Spleen (tissue), 11 donors: ENCODE data around the gene BMP6. TPM values are rescaled to one million over a fixed set of nuclear protein-coding genes. Genes with fewer than 3 reads are reported as not detected.

Experiments
- DNase-seq: peaks from one replicate; pipeline ENCODE4 v3.0.0-alpha.2; 2020
- H3K27ac ChIP-seq, 8 donors: fragments of 200-600 bp; sonication (generic) in 7 of 8; 1 replicate in 4 of 8; 2 replicates in 4 of 8; pipeline versions ENCODE4 v1.5.0 to v1.8.0; 2016 to 2021; ENCODE audit warnings: inconsistent platforms in 4 of 8, mild to moderate bottlenecking in 4 of 8, moderate library complexity in 1 of 8
- H3K27me3 ChIP-seq, 7 donors: fragments of 200-600 bp; sonication (generic) in 6 of 7; replicated peaks in 1 of 7; 1 replicate in 4 of 7; 2 replicates in 3 of 7; pipeline versions ENCODE4 v1.5.0 to v1.8.0; 2016 to 2021; ENCODE audit warnings: inconsistent platforms in 3 of 7, mild to moderate bottlenecking in 1 of 7
- H3K36me3 ChIP-seq, 6 donors: fragments of 200-600 bp; sonication (generic) in 5 of 6; 1 replicate in 4 of 6; 2 replicates in 2 of 6; pipeline versions ENCODE4 v1.5.0 to v1.8.0; 2016 to 2021; ENCODE audit warnings: inconsistent platforms in 2 of 6
- H3K4me1 ChIP-seq, 6 donors: fragments of 200-600 bp; sonication (generic) in 5 of 6; 1 replicate in 3 of 6; 2 replicates in 3 of 6; pipeline versions ENCODE4 v1.5.0 to v1.8.0; 2016 to 2021; ENCODE audit warnings: inconsistent platforms in 3 of 6
- H3K4me3 ChIP-seq, 8 donors: fragments of 200-600 bp; sonication (generic) in 7 of 8; 1 replicate in 4 of 8; 2 replicates in 4 of 8; pipeline versions ENCODE4 v1.5.0 to v1.8.0; 2016 to 2021; ENCODE audit warnings: inconsistent platforms in 4 of 8, mild to moderate bottlenecking in 4 of 8, moderate library complexity in 2 of 8
- H3K9me3 ChIP-seq, 8 donors: fragments of 200-600 bp; sonication (generic) in 7 of 8; 1 replicate in 4 of 8; 2 replicates in 4 of 8; pipeline versions ENCODE4 v1.5.0 to v1.8.0; 2016 to 2021; ENCODE audit warnings: inconsistent platforms in 4 of 8
- CTCF ChIP-seq, 11 experiments: fragments of 200-600 bp in 7 of 11; fragments of 450-650 bp in 4 of 11; sonication (generic) in 4 of 11; IDR thresholded peaks in 8 of 11; conservative IDR thresholded peaks in 3 of 11; 1 replicate in 7 of 11; 2 replicates in 4 of 11; pipeline versions ENCODE4 v1.4.0 to v1.8.0; 2016 to 2021; ENCODE audit warnings: antibody characterized with exemption in 11 of 11, inconsistent platforms in 4 of 11, mild to moderate bottlenecking in 1 of 11
- POLR2A ChIP-seq, 3 donors: fragments of 450-650 bp; IDR thresholded peaks; one replicate each; pipeline ENCODE4 v1.5.1; 2017; ENCODE audit warnings: antibody characterized with exemption in 3 of 3, mild to moderate bottlenecking in 1 of 3
- POLR2AphosphoS5 ChIP-seq, 3 donors: sonication (generic); formaldehyde crosslinking; IDR thresholded peaks; one replicate each; pipeline ENCODE4 v1.5.1; 2017; ENCODE audit warnings: antibody characterized with exemption in 3 of 3
- WGBS, 5 donors: extraction: QIAGEN DNeasy Blood & Tissue Kit in 3 of 5; methylation state at CpG; one replicate each; pipeline versions ENCODE4 v1.1.5 to v1.1.7; 2013 to 2018; 5-methylcytosine and 5-hydroxymethylcytosine counted together
- intact Hi-C: fragments of 100-400 bp; cut with DNase I; formaldehyde crosslinking; loops from one replicate; pipeline ENCODE4 v1.15.0; 2023; ENCODE audit warnings: low total_unique reads
- polyA plus RNA-seq, 3 donors: library from polyadenylated mRNA; stranded (reverse); fragments of 200-250 nt; gene quantifications; one replicate each; pipeline ENCODE4 v1.2.1, GENCODE V29; 2013
- total RNA-seq, 7 donors: library from RNA; depleted of rRNA in 3 of 7; stranded (reverse); fragments of >200 nt in 3 of 7; fragmentation: NEBNext Ultra II Directional in 4 of 7; extraction: Animal tissue kit (Norgen Biotek cat#: 25700) in 4 of 7; gene quantifications; one replicate each; pipeline versions ENCODE4 v1.1.0 to v1.2.1, GENCODE V29; 2016 to 2021
- donor health status: healthy with polysubstance abuse.
- donor health status: DM: no; HTN: no; CAD: no; lungs with moderate emphysema.
- donor health status: DM: no; HTN: no; CAD: no.
- donor health status: Bipolar disorder and iron deficiency.
- donor health status: healthy.
- donor health status: DM: no; HTN: no; CAD: no.
- donor health status: DM: yes; HTN: yes; CAD: no.

Gene BMP6
- total and polyA plus RNA-seq, 10 donors, result 0.58 to 6.9 (median 4.8) TPM

GRCh38 chr6:7770111-7770510 lies 44.2 kb downstream of the BMP6 start:
- H3K27me3 ChIP-seq, result peaks cover 0 to 9% (median 0%) of the 10 kb centered on the region in 7 donors
- H3K36me3 ChIP-seq, result no peaks in the 10 kb centered on the region
- no peaks in the 10 kb centered on the region for H3K4me1 ChIP-seq
- H3K4me3 ChIP-seq, result no peak overlapping the region
- DNase-seq, result no peak
- TF ChIP-seq POLR2AphosphoS5 (IDR thresholded peaks at IDR 0.05) (no peak), CTCF (IDR thresholded peaks at IDR 0.05 in 8 of 11, conservative IDR thresholded peaks at IDR 0.05 in 3 of 11) (no peak), POLR2A (IDR thresholded peaks at IDR 0.05) (no peak)
- no peak overlapping the region for H3K27ac ChIP-seq
- WGBS, 5 donors, result 65 to 79% (median 70%) methylated on average over 4 of the region's 4 CpGs
- H3K9me3 ChIP-seq, result no peaks in the 10 kb centered on the region
- intact Hi-C loops, result no loop called here

DNA sequence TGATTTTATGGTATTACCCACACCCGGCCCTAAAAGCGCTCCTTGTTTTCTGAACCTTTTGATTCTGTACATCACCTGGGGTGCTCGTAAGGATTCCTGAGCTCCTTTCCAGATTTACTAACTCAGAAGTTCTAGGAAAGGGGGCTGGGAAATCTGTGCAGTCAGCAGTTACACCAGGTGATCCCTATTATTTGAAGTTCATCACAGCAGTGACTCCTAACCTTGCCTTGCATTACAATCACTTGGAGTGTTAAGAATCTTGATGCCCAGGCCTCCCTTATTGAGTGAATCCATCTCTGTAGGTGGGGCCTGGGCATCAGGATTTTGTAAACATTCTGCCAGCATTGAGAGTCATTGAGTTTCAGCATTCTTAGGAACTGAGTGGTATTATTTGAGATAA lies 44.7 kb downstream of the BMP6 start:
- Histone ChIP-seq H3K4me1 (no peaks in the 10 kb centered on the region), H3K36me3 (no peaks in the 10 kb centered on the region), H3K27me3 (peaks cover 0 to 9% (median 0%) of the 10 kb centered on the region in 7 donors), H3K9me3 (no peaks in the 10 kb centered on the region), H3K27ac (no peak overlapping the region), H3K4me3 (no peak overlapping the region)
- DNase-seq, result no peak
- intact Hi-C loops, result no loop called here
- 85 to 98% (median 93%) methylated on average over 3 of the region's 3 CpGs for WGBS, 5 donors
- TF ChIP-seq CTCF (IDR thresholded peaks at IDR 0.05 in 8 of 11, conservative IDR thresholded peaks at IDR 0.05 in 3 of 11) (no peak), POLR2A (IDR thresholded peaks at IDR 0.05) (no peak), POLR2AphosphoS5 (IDR thresholded peaks at IDR 0.05) (no peak)

DNA sequence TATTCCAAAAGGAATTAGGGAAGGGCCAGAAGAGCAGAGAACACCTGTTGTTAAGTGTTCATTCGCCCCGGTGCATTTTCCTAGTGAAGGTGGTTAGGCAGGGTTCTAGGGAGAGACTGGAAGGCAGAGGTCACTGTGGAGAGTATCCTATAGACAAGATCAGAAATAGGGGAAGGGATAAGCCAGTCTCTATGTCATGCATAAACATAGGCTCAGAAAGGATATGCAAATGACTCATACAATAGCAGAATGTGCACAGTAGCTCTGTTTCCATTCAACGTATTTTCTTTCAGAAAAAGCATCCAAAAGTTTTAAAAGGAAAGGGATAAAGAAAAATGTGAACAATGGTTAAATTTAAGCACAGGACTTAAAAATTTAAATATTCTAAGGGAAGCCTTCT lies 47.4 kb downstream of the BMP6 start:
- no peak for TF ChIP-seq CTCF (IDR thresholded peaks at IDR 0.05 in 8 of 11, conservative IDR thresholded peaks at IDR 0.05 in 3 of 11)
- 89 to 94% (median 92%) methylated on average over 3 of the region's 3 CpGs for WGBS, 5 donors
- Histone ChIP-seq H3K27ac (no peak overlapping the region), H3K4me1 (no peaks in the 10 kb centered on the region), H3K4me3 (no peak overlapping the region), H3K9me3 (no peaks in the 10 kb centered on the region), H3K27me3 (peaks cover 0 to 9% (median 0%) of the 10 kb centered on the region in 7 donors), H3K36me3 (no peaks in the 10 kb centered on the region)
- intact Hi-C loops, result no loop called here
- DNase-seq, result no peak

DNA sequence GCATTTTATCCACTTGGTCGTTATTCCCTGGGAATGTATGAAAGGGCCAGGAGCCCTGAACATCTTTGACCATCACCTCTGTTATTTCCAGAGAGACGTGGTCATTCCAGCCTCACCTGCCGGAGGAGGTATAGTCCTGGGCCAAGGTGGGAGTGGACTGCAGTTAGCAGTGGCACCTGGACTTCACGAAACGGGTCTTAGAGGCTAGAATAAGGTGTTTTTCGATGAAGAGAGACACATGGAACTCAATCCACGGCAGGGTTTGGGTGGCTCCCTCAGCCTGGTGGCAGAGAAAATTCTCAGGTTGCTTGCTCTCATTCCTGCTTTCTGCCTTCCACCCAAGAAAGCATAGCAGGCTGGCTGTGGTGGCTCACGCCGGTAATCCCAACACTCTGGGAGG lies 48.0 kb downstream of the BMP6 start:
- no peaks in the 10 kb centered on the region for H3K9me3 ChIP-seq
- intact Hi-C loops, result no loop called here
- no peak for DNase-seq
- no peak overlapping the region for H3K4me3 ChIP-seq
- peaks cover 0 to 9% (median 0%) of the 10 kb centered on the region in 7 donors for H3K27me3 ChIP-seq
- no peaks in the 10 kb centered on the region for H3K36me3 ChIP-seq
- no peak overlapping the region for H3K27ac ChIP-seq
- WGBS, 5 donors, result 85 to 94% (median 92%) methylated on average over 9 of the region's 9 CpGs
- no peak for TF ChIP-seq POLR2AphosphoS5 (IDR thresholded peaks at IDR 0.05)
- no peaks in the 10 kb centered on the region for H3K4me1 ChIP-seq

- WGBS, 5 donors, result 73 to 89% (median 81%) methylated on average over 2 of the region's 2 CpGs
- no peaks in the 10 kb centered on the region for H3K4me1 ChIP-seq
- H3K36me3 ChIP-seq, result no peaks in the 10 kb centered on the region
- no peak for DNase-seq
- H3K27ac ChIP-seq, result no peak overlapping the region
- intact Hi-C loops, result no loop called here
- H3K27me3 ChIP-seq, result peaks cover 0 to 9% (median 0%) of the 10 kb centered on the region in 7 donors
- H3K9me3 ChIP-seq, result no peaks in the 10 kb centered on the region
- TF ChIP-seq POLR2AphosphoS5 (IDR thresholded peaks at IDR 0.05), result no peak
- H3K4me3 ChIP-seq, result no peak overlapping the region
These were observed 50.6 kb downstream of the BMP6 start for GRCh38 chr6:7776509-7776908.
